ENCODE measurements around the gene XRCC4.

- TF ChIP-seq ZFX (IDR thresholded peaks at IDR 0.05): no peak
- no peak for TF ChIP-seq JUND (IDR thresholded peaks at IDR 0.05)
- TF ChIP-seq CTCF (IDR thresholded peaks at IDR 0.05 in 2 of 3, conservative IDR thresholded peaks at IDR 0.05 in 1 of 3; ENCODE audit: borderline replicate concordance in 1 of 3, insufficient read depth in 1 of 3, low read depth in 2 of 3, low read length in 2 of 3): no peak
- TF ChIP-seq POLR2A (IDR thresholded peaks at IDR 0.05; ENCODE audit: borderline replicate concordance, extremely low read depth, insufficient read depth, insufficient read length): no peak
- no peak for TF ChIP-seq MAX (IDR thresholded peaks at IDR 0.05)
Observed at GRCh38 chr5:83092619-83093018, 15.3 kb downstream of the XRCC4 start.
